ENCODE results near the gene EPHA8.
A peak's percentile ranks its signal among the peaks of the same experiment; 100 is the strongest.

Gene EPHA8

GRCh38 chr1:22595108-22595507 is 31.8 kb downstream of the EPHA8 start:
- DNase-seq, result no peak

GRCh38 chr1:22597301-22597965 is 34.1 kb downstream of the EPHA8 start:
- DNase-seq, result no peak

GRCh38 chr1:22597996-22598395 is 34.7 kb downstream of the EPHA8 start:
- no peak for DNase-seq

- no peak for DNase-seq
Observed at GRCh38 chr1:22598736-22599135, 35.4 kb downstream of the EPHA8 start.

DNA sequence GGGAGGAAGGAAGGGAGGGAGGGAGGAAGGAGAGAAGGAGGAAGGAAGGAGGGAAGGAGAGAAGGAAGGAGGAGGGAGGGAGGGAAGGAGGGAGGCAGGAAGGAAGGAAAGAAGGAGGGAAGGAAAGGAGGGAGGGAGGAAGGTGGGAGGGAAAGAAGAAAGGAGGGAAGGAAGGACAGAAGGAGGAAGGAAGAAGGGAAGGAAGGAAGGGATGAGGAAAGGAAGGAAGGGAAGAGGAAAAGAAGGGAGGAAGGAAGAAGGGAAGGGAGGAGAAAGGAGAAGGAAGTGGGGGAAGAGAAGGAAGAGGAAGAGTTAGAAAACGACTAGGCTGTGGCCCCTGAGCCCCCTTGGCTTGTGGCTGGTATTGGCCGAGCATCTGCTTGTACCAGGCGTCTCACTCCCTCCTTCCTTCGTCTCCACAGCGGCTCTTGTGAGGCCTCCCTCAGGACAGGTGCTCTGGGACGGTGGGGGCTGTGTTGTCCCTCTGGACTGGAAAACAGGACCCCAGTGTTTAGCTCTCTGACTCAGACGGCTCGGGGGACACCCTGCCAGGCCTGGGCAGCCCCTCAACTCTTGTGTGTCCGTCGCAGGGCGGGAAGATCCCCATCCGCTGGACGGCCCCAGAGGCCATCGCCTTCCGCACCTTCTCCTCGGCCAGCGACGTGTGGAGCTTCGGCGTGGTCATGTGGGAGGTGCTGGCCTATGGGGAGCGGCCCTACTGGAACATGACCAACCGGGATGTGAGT is 37.0 kb downstream of the EPHA8 start:
- no peak for DNase-seq

GRCh38 chr1:22600817-22601605 is 37.7 kb downstream of the EPHA8 start:
- DNase-seq, result no peak

DNA sequence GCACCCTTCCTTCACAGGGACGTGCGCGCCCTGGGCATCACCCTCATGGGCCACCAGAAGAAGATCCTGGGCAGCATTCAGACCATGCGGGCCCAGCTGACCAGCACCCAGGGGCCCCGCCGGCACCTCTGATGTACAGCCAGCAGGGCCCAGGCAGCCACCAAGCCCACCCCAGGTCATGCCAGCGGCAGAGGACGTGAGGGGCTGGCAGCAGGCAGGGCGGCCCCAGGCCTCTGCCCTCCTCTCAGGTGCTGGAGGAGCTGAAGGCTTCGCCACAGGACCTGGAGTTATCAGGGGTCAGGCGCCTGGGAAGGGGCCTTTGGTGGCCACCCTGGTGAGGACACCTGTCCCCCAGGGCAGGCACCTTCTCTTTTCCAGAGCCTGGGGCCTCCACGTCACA is 38.3 kb downstream of the EPHA8 start:
- no peak for DNase-seq

- no peak for DNase-seq
Observed at GRCh38 chr1:22602060-22602740, 38.9 kb downstream of the EPHA8 start.

DNA sequence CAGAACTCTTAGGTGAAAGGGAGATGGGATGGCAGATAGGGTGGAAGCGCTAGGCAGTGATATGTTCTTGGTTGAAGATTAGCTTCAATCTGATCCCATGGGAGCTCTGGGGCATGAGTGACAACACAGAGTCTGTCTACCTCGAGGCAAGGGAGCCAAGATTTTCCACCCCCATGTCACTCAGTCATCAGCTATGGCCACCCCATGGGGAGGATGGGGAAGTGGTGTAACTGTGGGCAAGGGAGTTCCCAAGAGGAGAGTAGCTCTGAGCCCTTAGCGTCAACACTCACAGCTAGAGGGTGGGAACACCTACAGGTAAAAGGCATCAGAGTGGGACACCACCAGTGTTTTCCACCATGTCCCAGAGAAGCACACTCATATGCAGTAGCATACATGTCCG is 42.9 kb downstream of the EPHA8 start:
- no peak for DNase-seq

GRCh38 chr1:22607154-22607553 is 43.9 kb downstream of the EPHA8 start:
- DNase-seq, result no peak

DNA sequence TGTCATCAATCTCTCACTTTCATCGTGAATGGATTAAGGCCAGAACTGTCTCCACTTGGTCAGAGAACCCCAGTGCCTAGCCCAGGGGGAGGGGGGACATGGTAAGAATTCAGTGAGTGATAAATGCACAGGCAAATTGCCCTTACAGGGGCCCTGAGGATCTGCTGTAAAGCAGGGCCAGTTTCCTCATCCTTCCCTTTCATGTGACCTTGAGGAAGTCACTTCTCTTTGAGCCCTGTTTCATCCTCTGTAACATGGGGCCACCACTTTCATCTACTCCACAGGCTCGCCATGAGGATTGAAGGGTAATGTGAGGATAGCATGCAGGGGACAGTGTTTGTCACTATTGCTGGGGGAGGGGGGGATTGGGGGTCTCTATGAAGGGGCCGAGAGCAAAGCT is 45.1 kb downstream of the EPHA8 start:
- DNase-seq, result no peak

GRCh38 chr1:22609291-22609690 is 46.0 kb downstream of the EPHA8 start:
- no peak for DNase-seq

GRCh38 chr1:22611530-22611947 is 48.2 kb downstream of the EPHA8 start:
- DNase-seq, result no peak

- DNase-seq, result peak; percentile 33
Observed at GRCh38 chr1:22612671-22613571, 49.6 kb downstream of the EPHA8 start.

DNA sequence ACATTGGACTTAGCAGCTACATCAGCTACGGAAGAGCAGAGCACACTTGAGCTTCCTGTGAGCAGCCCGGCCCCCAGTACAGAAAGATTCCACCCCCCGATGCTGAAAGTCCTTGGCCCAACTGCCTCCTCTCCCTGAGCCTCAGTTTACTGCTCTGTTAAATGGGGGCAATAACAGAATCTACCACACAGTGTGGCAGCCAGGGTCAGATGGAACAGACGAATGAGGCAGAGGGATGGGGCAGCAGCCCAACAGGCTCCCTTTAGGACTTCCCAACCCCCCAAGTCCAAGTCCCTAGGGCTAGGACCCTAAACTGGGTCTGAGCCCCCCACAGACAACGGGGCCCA is 50.3 kb downstream of the EPHA8 start:
- DNase-seq, result no peak

GRCh38 chr1:22613951-22614350 is 50.7 kb downstream of the EPHA8 start:
- DNase-seq, result no peak

DNA sequence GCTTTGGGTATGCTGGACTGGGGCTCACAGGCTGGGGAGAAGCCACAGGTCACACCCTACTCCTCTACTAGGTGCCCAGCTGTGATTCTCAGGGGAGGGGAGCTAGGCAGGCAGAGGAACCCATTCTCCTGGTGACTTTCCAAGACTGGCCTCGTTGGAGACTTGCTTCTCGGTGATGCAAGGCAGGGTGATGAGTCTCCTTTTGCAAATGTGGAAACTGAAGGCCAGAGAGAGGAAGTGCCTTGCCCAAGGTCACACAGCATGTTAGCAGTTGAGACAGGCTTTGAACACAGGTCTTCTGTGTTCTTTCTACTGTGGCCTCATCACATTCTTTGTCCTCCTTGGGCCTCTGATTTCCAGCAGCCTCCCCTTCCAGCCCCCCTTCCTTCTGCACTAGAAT is 52.6 kb downstream of the EPHA8 start:
- DNase-seq, result no peak

- no peak for DNase-seq
Observed at GRCh38 chr1:22616571-22616970, 53.3 kb downstream of the EPHA8 start.

GRCh38 chr1:22618056-22618455 is 54.8 kb downstream of the EPHA8 start:
- DNase-seq, result peak; percentile 82

DNA sequence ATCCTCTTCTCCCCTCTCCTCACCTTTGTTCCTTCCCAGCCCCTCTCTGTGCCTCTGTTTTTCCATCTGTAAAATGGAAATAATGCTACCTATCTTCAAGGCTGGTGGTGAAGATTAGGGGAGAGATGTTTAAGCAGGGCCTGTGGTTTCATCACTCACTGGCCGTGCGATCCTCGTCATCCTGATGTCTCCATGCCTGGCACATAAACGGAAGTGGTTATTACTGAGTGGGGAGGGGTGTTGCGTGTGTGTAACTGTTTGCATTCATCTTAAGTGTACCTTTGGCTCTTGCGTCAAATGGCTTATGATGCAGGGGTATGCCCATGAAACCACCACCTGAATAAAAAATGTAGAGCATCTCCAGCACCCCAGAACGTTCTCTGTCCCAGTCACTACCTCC is 56.0 kb downstream of the EPHA8 start:
- no peak for DNase-seq

DNA sequence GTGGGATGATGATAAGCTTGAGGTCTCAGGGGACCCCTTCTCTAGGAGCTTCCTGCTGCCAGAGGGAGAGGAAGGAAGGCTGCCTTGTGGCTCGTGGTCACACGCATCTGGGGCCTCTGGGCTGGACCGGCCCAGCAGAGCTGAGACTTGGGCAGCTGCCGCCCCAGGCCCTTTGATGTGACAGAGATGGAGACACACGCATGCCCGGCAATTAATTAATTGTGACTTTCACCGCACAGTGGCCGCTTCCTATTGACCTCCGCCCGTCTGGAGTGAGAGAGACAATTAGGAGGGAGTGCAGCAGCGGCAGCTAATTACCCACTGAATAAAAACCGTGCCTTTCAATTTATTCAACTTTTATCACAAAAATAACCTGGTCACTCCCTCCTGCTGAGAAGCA is 56.5 kb downstream of the EPHA8 start:
- DNase-seq, result no peak

DNA sequence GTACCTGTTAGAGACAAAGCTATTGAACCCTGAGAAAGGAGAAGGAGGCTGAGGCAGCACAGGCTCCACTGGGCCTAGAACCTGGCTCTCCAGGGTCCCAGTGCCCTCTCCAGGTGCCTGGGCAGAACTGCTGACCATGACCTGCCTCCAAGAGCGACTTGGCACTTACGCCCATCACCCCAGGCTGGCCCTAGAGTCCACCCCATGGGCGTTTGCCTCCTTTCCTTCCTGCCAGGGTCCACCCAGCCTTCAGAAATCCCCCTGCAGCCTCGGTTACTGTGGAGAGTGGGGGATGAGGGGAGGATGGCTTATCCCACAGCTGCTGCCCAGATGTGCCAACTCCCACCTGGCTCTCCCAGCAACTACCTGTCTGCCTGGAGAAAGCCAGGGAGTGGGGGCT is 58.5 kb downstream of the EPHA8 start:
- DNase-seq, result no peak
